Activated T-helper 2 cell treated with anti-CD3 and anti-CD28 coated beads, Interferon-gamma antibody, Interleukin-2, Interleukin-4, amounts not matched to agents 10 μg/mL and 5 μg/mL and 100 μg/mL, durations not matched to agents 14 hours and 24 hours and 36 hours (primary cell): ENCODE data around the gene DCN. TPM values are rescaled to one million over a fixed set of nuclear protein-coding genes. Genes with fewer than 3 reads are reported as not detected.

Experiments
- total RNA-seq: library from RNA; stranded (reverse); gene quantifications from 2 replicates; pipeline ENCODE4 v1.2.3, GENCODE V29; 2022

Gene DCN
- total RNA-seq, 1 donor from 2014 or later, result not detected

Other genes with a start within 250 kb of the DCN start
- gene CCER1, start 227.6 kb downstream of the DCN start, total RNA-seq, result not detected in 2 replicates
- gene EPYC, start 177.8 kb downstream of the DCN start, total RNA-seq, result not detected in 2 replicates
- not detected in 2 replicates for gene KERA, start 124.8 kb downstream of the DCN start, total RNA-seq
- gene LUM, start 71.3 kb downstream of the DCN start, total RNA-seq, result not detected in 2 replicates